Neural cell (in vitro differentiated cells): Measurements from ENCODE around the gene CBX6. TPM values are rescaled to one million over a fixed set of nuclear protein-coding genes. Genes with fewer than 3 reads are reported as not detected.

Source experiments
- H2AFZ ChIP-seq: fragments of 200-600, 300-800 bp; sonication (generic), shearing (Covaris generic); 2 replicates; pipeline ENCODE4 v1.6.0; 2014; ENCODE audit warnings: low read depth, mild to moderate bottlenecking, antibody characterized with exemption, low read length, moderate library complexity
- H3F3A ChIP-seq: fragments of 200-600 bp; shearing (Covaris generic); 2 replicates; pipeline ENCODE4 v1.6.1; 2016; ENCODE audit warnings: mild to moderate bottlenecking, moderate library complexity, mixed read lengths, antibody characterized with exemption, low read length; ENCODE audit not compliant: insufficient read depth, poor library complexity, severe bottlenecking
- H3K27ac ChIP-seq: fragments of 200-600, 300-800 bp; sonication (generic), shearing (Covaris generic); 2 replicates; pipeline ENCODE4 v1.5.1; 2014; ENCODE audit warnings: mild to moderate bottlenecking, low read length, moderate library complexity
- H3K27me3 ChIP-seq: fragments of 300-800, 200-600 bp; sonication (generic), shearing (Covaris generic); 2 replicates; pipeline ENCODE4 v1.6.0; 2014; ENCODE audit warnings: mild to moderate bottlenecking, low read depth, low read length, moderate library complexity; ENCODE audit not compliant: insufficient read depth
- H3K36me3 ChIP-seq: fragments of 300-800, 200-600 bp; sonication (generic), shearing (Covaris generic); 2 replicates; pipeline ENCODE4 v1.5.1; 2014; ENCODE audit warnings: mild to moderate bottlenecking, antibody characterized with exemption, low read length, moderate library complexity; ENCODE audit not compliant: insufficient read depth
- H3K4me2 ChIP-seq: fragments of 300-800, 200-600 bp; sonication (generic), shearing (Covaris generic); 2 replicates; pipeline ENCODE4 v1.6.0; 2014; ENCODE audit warnings: mild to moderate bottlenecking, low read length
- H3K4me3 ChIP-seq: fragments of 300-800, 200-600 bp; sonication (generic), shearing (Covaris generic); 2 replicates; pipeline ENCODE4 v1.5.1; 2014; ENCODE audit warnings: mild to moderate bottlenecking, low read length, moderate library complexity
- H3K79me2 ChIP-seq: fragments of 200-600 bp; shearing (Covaris generic); replicated peaks from 2 replicates; pipeline ENCODE4 v1.6.0; 2014; ENCODE audit warnings: mild to moderate bottlenecking, low read length, moderate library complexity; ENCODE audit not compliant: insufficient read depth
- H3K9ac ChIP-seq: fragments of 300-800, 200-600 bp; sonication (generic), shearing (Covaris generic); 2 replicates; pipeline ENCODE4 v1.6.1; 2016; ENCODE audit warnings: mild to moderate bottlenecking, low read length, mixed read lengths
- H3K9me2 ChIP-seq: fragments of 200-600 bp; shearing (Covaris generic); 2 replicates; pipeline ENCODE4 v1.6.1; 2016; ENCODE audit warnings: mild to moderate bottlenecking, low read length, mixed read lengths; ENCODE audit not compliant: insufficient read depth
- H3K9me3 ChIP-seq: fragments of 200-600, 300-800 bp; sonication (generic), shearing (Covaris generic); 2 replicates; pipeline ENCODE4 v1.6.1; 2016; ENCODE audit warnings: mild to moderate bottlenecking, mixed run types, low read length, moderate library complexity, mixed read lengths
- H4K20me1 ChIP-seq: fragments of 200-600 bp; shearing (Covaris generic); 2 replicates; pipeline ENCODE4 v1.6.1; 2016; ENCODE audit warnings: mild to moderate bottlenecking, mixed run types; ENCODE audit not compliant: insufficient read depth
- EP300 ChIP-seq: fragments of 450-650 bp; conservative IDR thresholded peaks from 2 replicates; pipeline ENCODE4 v1.6.1; 2014; ENCODE audit warnings: antibody characterized with exemption, mild to moderate bottlenecking, moderate library complexity; ENCODE audit not compliant: poor library complexity, severe bottlenecking
- EZH2 ChIP-seq: fragments of 200-600, 300-800 bp; shearing (Covaris generic), sonication (generic); IDR thresholded peaks from 2 replicates; pipeline ENCODE4 v1.6.1; 2014; ENCODE audit warnings: antibody characterized with exemption, low read length, borderline replicate concordance, mild to moderate bottlenecking; ENCODE audit not compliant: insufficient read depth, poor library complexity, severe bottlenecking
- MXI1 ChIP-seq: fragments of 450-650 bp; conservative IDR thresholded peaks from 2 replicates; pipeline ENCODE4 v1.6.1; 2014; ENCODE audit warnings: antibody characterized with exemption, mild to moderate bottlenecking; ENCODE audit not compliant: poor library complexity, severe bottlenecking
- POLR2AphosphoS5 ChIP-seq: IDR thresholded peaks from 2 replicates; pipeline ENCODE4 v1.6.1; 2012
- RAD21 ChIP-seq: fragments of 450-650 bp; conservative IDR thresholded peaks from 2 replicates; pipeline ENCODE4 v1.6.1; 2014; ENCODE audit warnings: antibody characterized with exemption, mild to moderate bottlenecking, moderate library complexity
- REST ChIP-seq: IDR thresholded peaks from 2 replicates; pipeline ENCODE4 v1.6.1; 2012; ENCODE audit warnings: borderline replicate concordance
- SMC3 ChIP-seq: fragments of 450-650 bp; conservative IDR thresholded peaks from 2 replicates; pipeline ENCODE4 v1.6.1; 2014; ENCODE audit warnings: antibody characterized with exemption, mild to moderate bottlenecking, moderate library complexity; ENCODE audit not compliant: poor library complexity
- TAF1 ChIP-seq: IDR thresholded peaks from 2 replicates; pipeline ENCODE4 v1.6.1; 2012; ENCODE audit warnings: low read depth
- polyA plus RNA-seq: library from polyadenylated mRNA; depleted of rRNA; stranded (reverse); fragments of >200 nt; gene quantifications from 2 replicates; pipeline ENCODE4 v1.2.3, GENCODE V29; 2014
- TF ChIP-seq, protein P1 (sequence below): fragments of 450-650 bp; IDR thresholded peaks from 2 replicates; pipeline ENCODE4 v1.5.1; 2014; ENCODE audit warnings: antibody characterized with exemption, mild to moderate bottlenecking, moderate library complexity; ENCODE audit not compliant: poor library complexity, severe bottlenecking

Gene CBX6
- polyA plus RNA-seq, 1 donor from 2014 or later: 13.0 TPM

GRCh38 chr22:38823076-38823475 is 48.9 kb downstream of the CBX6 start:
- TF ChIP-seq REST (no peak), SMC3 (no peak), TAF1 (no peak), MXI1 (no peak), POLR2AphosphoS5 (no peak), RAD21 (no peak)
- TF ChIP-seq, protein P1, sequence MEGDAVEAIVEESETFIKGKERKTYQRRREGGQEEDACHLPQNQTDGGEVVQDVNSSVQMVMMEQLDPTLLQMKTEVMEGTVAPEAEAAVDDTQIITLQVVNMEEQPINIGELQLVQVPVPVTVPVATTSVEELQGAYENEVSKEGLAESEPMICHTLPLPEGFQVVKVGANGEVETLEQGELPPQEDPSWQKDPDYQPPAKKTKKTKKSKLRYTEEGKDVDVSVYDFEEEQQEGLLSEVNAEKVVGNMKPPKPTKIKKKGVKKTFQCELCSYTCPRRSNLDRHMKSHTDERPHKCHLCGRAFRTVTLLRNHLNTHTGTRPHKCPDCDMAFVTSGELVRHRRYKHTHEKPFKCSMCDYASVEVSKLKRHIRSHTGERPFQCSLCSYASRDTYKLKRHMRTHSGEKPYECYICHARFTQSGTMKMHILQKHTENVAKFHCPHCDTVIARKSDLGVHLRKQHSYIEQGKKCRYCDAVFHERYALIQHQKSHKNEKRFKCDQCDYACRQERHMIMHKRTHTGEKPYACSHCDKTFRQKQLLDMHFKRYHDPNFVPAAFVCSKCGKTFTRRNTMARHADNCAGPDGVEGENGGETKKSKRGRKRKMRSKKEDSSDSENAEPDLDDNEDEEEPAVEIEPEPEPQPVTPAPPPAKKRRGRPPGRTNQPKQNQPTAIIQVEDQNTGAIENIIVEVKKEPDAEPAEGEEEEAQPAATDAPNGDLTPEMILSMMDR: no peak

GRCh38 chr22:38820020-38820419 is 52.0 kb downstream of the CBX6 start:
- peak overlapping the region; percentile 30 for H3K4me3 ChIP-seq
- H3K9ac ChIP-seq: no peak overlapping the region
- no peak for TF ChIP-seq TAF1
- peak; percentile 21 for TF ChIP-seq MXI1
- no peaks in the 10 kb centered on the region for H4K20me1 ChIP-seq
- H3K27me3 ChIP-seq: no peaks in the 10 kb centered on the region
- no peaks in the 10 kb centered on the region for H3K36me3 ChIP-seq
- H3F3A ChIP-seq: no peaks in the 10 kb centered on the region
- H3K27ac ChIP-seq: peak overlapping the region; percentile 14
- H3K4me2 ChIP-seq: no peak overlapping the region
- H3K9me3 ChIP-seq: no peaks in the 10 kb centered on the region
- no peaks in the 10 kb centered on the region for H3K9me2 ChIP-seq
- no peaks in the 10 kb centered on the region for H3K79me2 ChIP-seq
- no peak overlapping the region for H2AFZ ChIP-seq

More at GRCh38 chr22:38823076-38823475, 48.9 kb downstream of the CBX6 start:
- Histone ChIP-seq H3K27me3 (no peaks in the 10 kb centered on the region), H3K27ac (no peak overlapping the region), H2AFZ (no peak overlapping the region), H3K9me3 (no peaks in the 10 kb centered on the region), H3K9ac (no peak overlapping the region), H4K20me1 (no peaks in the 10 kb centered on the region), H3K9me2 (no peaks in the 10 kb centered on the region), H3K4me3 (no peak overlapping the region), H3K36me3 (no peaks in the 10 kb centered on the region), H3K4me2 (no peak overlapping the region), H3K79me2 (no peaks in the 10 kb centered on the region), H3F3A (no peaks in the 10 kb centered on the region)

- no peak overlapping the region for H3K9ac ChIP-seq
- H3F3A ChIP-seq: no peaks in the 10 kb centered on the region
- H3K4me2 ChIP-seq: no peak overlapping the region
- H3K36me3 ChIP-seq: no peaks in the 10 kb centered on the region
- H3K9me3 ChIP-seq: no peaks in the 10 kb centered on the region
- H3K4me3 ChIP-seq: peak overlapping the region; percentile 30
- no peaks in the 10 kb centered on the region for H3K27me3 ChIP-seq
- H4K20me1 ChIP-seq: no peaks in the 10 kb centered on the region
- peak overlapping the region; percentile 14 for H3K27ac ChIP-seq
- TF ChIP-seq SMC3: no peak
- TF ChIP-seq EZH2: no peak
- TF ChIP-seq RAD21: no peak
- no peak for TF ChIP-seq TAF1
- no peak for TF ChIP-seq MXI1
- TF ChIP-seq REST: no peak
- no peak for TF ChIP-seq POLR2AphosphoS5
- TF ChIP-seq EP300: no peak
- TF ChIP-seq, protein P1: no peak
- H2AFZ ChIP-seq: no peak overlapping the region
- no peaks in the 10 kb centered on the region for H3K9me2 ChIP-seq
- H3K79me2 ChIP-seq: no peaks in the 10 kb centered on the region
These were observed 52.6 kb downstream of the CBX6 start for GRCh38 chr22:38819387-38819940.
